Vagina (tissue), 2 donors: ENCODE measurements around the gene CELF6.

Source experiments
- POLR2AphosphoS5 ChIP-seq, 2 donors: sonication (generic); formaldehyde crosslinking; IDR thresholded peaks; one replicate each; pipeline ENCODE4 v1.9.0; 2017; ENCODE audit warnings: antibody characterized with exemption in 2 of 2, mild to moderate bottlenecking in 2 of 2, low read depth in 1 of 2; ENCODE audit not compliant: insufficient read depth in 1 of 2
- TF ChIP-seq, protein P1 (sequence below), 3 experiments: fragments of 450-650 bp in 2 of 3; fragments of 200-600 bp in 1 of 3; sonication (generic) in 1 of 3; IDR thresholded peaks; one replicate each; pipeline ENCODE4 v1.5.1; 2017 to 2019; ENCODE audit warnings: antibody characterized with exemption in 3 of 3, mild to moderate bottlenecking in 2 of 3, moderate library complexity in 2 of 3

DNA sequence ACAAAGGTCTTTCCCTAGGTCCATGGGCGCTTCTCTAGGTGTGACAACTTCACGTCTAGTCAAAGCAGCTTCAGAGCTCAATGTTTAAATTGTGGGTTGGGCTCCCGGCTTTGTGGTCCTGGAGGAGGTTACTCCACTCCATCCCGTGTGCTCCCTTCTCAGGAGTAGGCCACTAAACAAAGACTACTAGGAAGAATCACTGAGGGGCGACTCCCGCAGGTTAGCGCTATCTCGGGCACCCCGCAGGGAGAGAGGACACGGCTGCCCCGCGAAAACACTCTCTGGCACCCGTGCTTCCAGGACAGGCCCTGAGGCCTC lies 48.1 kb downstream of the CELF6 start:
- TF ChIP-seq, protein P1, sequence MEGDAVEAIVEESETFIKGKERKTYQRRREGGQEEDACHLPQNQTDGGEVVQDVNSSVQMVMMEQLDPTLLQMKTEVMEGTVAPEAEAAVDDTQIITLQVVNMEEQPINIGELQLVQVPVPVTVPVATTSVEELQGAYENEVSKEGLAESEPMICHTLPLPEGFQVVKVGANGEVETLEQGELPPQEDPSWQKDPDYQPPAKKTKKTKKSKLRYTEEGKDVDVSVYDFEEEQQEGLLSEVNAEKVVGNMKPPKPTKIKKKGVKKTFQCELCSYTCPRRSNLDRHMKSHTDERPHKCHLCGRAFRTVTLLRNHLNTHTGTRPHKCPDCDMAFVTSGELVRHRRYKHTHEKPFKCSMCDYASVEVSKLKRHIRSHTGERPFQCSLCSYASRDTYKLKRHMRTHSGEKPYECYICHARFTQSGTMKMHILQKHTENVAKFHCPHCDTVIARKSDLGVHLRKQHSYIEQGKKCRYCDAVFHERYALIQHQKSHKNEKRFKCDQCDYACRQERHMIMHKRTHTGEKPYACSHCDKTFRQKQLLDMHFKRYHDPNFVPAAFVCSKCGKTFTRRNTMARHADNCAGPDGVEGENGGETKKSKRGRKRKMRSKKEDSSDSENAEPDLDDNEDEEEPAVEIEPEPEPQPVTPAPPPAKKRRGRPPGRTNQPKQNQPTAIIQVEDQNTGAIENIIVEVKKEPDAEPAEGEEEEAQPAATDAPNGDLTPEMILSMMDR (IDR thresholded peaks at IDR 0.05), result no peak
- no peak for TF ChIP-seq POLR2AphosphoS5 (IDR thresholded peaks at IDR 0.05; ENCODE audit: insufficient read depth in 1 of 2, low read depth in 1 of 2)
